Activated CD4-positive, alpha-beta T cell treated with anti-CD3 and anti-CD28 coated beads for 48 hours (primary cell): ENCODE results near the gene SPON2.

ENCODE experiments used
- DNase-seq: peaks from one replicate; pipeline ENCODE4 v3.0.0-alpha.2; 2020

SPON2 gene

GRCh38 chr4:1208266-1208961 lies 36.0 kb upstream of the SPON2 start:
- no peak for DNase-seq

- DNase-seq, result no peak
Observed at GRCh38 chr4:1207603-1208265, 35.4 kb upstream of the SPON2 start.

GRCh38 chr4:1207157-1207470 lies 34.7 kb upstream of the SPON2 start:
- no peak for DNase-seq

- DNase-seq, result no peak
Observed at GRCh38 chr4:1206299-1207156, 34.1 kb upstream of the SPON2 start.

DNA sequence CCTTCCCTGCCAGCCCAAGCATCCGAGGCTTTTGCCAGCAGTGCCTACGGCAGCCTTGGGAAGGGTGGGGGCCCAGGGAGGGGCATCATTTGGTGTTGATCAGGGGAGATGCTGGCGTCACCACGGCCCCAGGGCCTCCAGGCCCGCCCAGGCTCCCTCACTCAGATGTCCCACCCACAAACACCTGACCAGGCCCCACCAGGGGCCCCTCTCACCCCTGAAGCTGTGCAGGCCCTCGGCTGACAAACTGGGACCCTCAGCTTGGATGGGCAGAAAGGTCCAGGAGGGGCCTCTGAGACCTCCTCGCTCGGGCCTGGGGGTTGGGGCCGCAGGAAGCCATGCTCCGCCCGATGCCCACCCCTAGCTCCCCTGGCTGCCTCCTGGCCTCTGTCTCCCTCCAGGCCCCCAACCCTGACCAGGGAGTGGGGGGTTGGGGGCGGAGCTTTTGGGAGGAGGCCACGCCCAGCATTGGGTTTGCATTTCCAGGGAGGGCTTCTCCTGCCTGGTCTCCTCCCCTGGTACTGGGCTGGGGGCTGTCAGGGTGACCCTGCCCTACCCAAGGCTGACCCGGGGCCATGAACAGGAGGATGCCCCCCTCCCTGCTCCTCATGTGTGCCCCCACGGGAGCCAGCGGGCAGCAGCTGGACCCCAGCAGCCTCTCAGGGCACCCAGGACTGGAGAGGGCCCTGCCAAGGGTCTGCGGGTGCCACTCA lies 33.4 kb upstream of the SPON2 start:
- peak; percentile 2 for DNase-seq

DNA sequence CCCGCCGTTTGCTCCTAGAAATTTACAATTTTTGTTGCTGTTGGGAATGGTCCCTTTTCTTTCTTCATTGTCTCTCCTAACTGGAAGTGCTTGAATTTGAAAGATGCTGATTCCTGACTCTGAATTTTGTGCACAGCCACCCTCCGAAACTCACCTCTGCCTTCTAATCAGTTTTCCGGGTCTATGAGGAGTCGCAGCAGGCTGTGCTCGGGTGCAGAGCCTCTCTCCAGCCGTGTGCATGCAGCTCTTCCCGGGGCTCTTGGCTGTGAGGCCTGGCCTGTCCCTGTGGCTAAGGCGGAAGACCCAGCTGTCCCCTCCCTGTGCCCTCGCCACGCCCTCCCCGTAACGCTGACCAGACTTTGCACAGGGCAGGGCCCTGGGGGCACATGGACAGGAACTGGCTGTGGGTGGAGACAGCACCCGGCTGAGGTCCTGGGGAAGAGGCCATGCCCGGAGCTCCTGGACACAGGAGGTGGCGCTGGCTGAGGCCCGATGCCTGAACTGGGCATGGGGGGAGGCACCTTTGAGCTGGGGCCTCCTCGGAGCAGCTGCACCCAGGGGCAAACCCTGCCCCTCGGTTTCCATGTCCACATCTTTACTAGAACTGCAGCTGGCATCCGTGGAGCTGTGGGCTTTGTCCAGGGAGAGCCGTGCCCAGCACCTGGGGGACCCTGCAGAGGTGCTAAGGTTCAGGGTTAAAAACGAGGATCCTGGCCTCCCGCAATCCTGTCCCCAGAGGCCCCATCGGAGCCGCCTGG lies 32.6 kb upstream of the SPON2 start:
- DNase-seq, result peak; percentile 1

GRCh38 chr4:1204286-1204827 lies 32.0 kb upstream of the SPON2 start:
- DNase-seq, result peak; percentile 1

GRCh38 chr4:1203026-1203616 lies 30.7 kb upstream of the SPON2 start:
- peak; percentile 3 for DNase-seq

- no peak for DNase-seq
Observed at GRCh38 chr4:1202526-1203011, 30.2 kb upstream of the SPON2 start.

GRCh38 chr4:1201851-1202525 lies 29.6 kb upstream of the SPON2 start:
- peak; percentile 86 for DNase-seq

DNA sequence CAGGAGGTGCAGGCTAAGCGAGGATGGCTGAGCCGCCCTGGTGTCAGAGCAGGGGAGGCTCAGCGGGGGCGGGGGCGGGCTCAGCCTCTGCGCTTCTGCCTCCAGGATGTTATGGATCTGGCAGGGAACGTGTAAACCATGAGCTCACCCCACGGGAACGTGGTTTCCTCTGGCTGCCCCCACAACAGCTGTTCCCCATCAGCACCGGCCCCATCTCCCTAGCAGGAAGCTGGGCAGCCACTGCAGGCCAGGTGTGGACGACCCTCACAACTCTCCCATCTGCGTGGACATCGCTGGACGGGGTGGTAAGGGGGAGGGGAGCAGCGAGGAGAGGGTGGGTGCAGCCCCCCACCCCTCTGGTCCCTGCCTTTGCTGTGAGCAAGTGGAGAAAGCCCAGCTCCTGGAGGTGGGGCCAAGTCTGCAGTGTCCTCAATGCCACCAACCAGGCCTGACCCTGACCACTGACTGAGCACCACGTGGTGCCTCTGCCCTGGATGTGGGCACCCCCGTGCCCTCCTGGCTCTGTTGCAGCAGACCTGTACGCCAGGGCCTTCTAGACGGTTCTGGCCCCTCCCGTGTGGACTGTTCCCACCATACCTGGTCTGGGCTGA lies 28.1 kb upstream of the SPON2 start:
- DNase-seq, result peak; percentile 28

DNA sequence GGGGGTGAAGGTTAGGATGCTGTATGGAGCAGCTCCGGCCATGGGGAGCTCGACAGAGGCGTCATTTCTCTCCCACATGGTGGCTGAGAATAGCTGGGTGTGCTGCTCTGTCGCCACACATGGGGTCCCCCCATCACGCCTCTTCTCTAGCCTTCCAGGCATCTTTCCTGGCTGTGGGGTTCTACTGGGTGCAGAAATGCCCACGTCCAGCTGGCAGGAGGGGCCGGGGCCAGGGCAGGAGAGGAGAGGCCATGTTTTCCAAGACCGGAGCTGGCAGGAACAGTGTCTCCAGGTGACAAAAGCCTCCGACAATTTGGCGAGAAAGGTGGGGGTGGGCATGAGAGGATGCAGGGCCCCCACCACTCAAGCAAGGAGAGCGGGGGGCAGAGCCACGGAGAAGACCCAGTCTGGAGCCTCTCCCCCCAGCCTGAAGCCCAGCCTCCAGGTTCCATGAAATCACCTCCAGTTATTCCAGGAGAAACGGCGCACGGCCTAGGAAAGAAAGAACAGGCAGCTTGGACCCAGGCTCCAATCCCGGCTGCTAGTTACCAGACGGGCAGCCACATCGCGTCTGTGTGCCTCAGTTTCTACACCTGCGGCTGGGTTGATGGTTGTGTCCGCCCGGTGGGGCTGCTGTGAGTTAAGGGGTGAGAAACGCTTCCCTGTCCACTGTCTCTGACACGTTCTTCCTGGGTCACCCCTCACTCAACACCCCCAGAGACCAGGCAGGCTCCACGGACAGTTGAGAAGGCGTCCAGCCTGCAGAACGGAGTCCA lies 27.4 kb upstream of the SPON2 start:
- DNase-seq, result peak; percentile 2

- peak; percentile 1 for DNase-seq
Observed at GRCh38 chr4:1198098-1198844, 25.9 kb upstream of the SPON2 start.

DNA sequence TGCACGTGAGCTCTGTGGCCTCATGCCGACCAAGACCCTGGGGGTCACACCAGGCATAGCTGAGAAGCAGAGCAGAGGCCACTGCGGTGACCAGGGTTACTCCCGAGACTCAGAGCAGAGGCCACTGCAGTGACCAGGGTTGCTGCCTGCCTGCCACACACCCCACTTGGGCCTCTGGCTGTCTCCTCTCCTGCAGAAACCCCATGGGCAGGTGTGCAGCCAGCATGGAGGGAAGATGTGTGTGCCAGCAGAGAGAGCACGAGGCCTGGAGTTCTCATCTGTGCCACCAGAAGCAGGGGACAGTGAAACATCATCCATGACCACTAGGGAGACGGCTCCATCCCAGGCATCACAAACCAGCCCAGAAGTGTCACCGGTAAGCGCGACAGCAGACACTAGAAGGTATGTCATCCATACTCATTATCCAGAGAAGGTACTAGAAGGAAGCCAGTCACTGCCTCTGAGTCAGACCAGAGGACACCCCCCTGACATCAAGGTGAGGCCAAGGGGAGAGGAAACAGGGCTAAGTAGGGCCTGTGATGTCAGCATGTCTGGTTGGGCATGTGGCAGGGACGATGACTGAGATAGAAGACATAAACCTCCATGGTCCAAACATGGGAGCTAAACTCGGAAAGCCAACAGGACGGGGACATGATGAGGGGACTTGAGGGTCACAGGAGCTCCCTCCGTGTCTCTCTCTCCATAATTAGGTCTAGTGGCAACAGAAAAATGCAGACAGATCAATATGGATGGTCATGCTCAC lies 24.2 kb upstream of the SPON2 start:
- DNase-seq, result peak; percentile 6

- no peak for DNase-seq
Observed at GRCh38 chr4:1195891-1196401, 23.6 kb upstream of the SPON2 start.

DNA sequence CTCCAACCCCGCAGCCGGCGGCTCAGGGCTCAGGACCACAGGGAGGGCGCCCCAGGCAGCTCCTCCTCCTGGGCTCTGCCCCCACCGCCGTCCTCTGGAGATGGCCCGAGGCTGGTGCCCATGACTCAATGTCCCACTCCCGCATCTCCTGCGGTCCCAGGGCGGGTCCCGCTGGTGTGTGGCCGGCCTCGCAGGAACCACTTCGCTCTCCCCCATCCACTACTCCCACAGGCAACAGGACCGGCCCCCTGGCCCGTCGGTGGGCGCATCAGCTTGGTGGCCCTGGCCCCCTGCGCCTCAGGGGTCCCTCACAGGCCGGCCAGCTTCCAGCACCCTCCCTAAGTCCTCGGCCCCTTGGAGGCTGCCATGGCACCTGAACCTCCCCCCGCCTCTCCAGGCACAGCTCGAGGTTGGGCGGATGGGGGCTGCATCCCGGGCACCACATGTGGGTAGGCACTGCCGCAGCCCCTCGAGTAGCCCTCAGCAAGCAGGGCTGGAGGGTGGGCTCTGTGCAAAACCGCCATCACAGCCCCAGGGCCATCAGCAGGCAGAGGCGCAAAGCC lies 22.8 kb upstream of the SPON2 start:
- no peak for DNase-seq
